Measurements from ENCODE around the gene XYLT2.

- TF ChIP-seq CTCF (IDR thresholded peaks at IDR 0.05 in 8 of 11, conservative IDR thresholded peaks at IDR 0.05 in 3 of 11) (no peak), POLR2A (IDR thresholded peaks at IDR 0.05) (no peak)
Measured at GRCh38 chr17:50318501-50319285, 27.2 kb upstream of the XYLT2 start.

Data from spleen (tissue), 7 donors.